Ureter (tissue), 1 donor: ENCODE results near the gene WWC2. TPM values are rescaled to one million over a fixed set of nuclear protein-coding genes. Genes with fewer than 3 reads are reported as not detected.
"Not testable (repeated sequence)": the region's sequence is repeated elsewhere in the genome, so short reads cannot be mapped to it uniquely, and the experiment has no call there.

Source experiments
- DNase-seq: peaks from one replicate; pipeline ENCODE4 v3.0.0-alpha.2; 2020; ENCODE audit warnings: low spot score
- total RNA-seq: library from RNA; stranded (reverse); gene quantifications from one replicate; pipeline ENCODE4 v1.2.4, GENCODE V29; 2023
- donor health status: DM: yes; HTN: yes; CAD: no.

Gene WWC2
- total RNA-seq, 1 donor from 2014 or later, result 32.2 TPM

- no peak for DNase-seq
Observed at GRCh38 chr4:183172881-183173280, 73.8 kb downstream of the WWC2 start.

- no peak for DNase-seq
Observed at GRCh38 chr4:183173580-183174526, 74.8 kb downstream of the WWC2 start.

- no peak for DNase-seq
Observed at GRCh38 chr4:183175631-183176232, 76.7 kb downstream of the WWC2 start.

- no peak for DNase-seq
Observed at GRCh38 chr4:183177001-183177400, 77.9 kb downstream of the WWC2 start.

GRCh38 chr4:183178201-183178600 lies 79.1 kb downstream of the WWC2 start:
- no peak for DNase-seq

GRCh38 chr4:183180096-183180495 lies 81.0 kb downstream of the WWC2 start:
- DNase-seq, result no peak

- DNase-seq, result no peak
Observed at GRCh38 chr4:183180621-183181020, 81.6 kb downstream of the WWC2 start.

GRCh38 chr4:183181081-183181480 lies 82.0 kb downstream of the WWC2 start:
- DNase-seq, result no peak

GRCh38 chr4:183182873-183183725 lies 84.0 kb downstream of the WWC2 start:
- DNase-seq, result no peak

GRCh38 chr4:183183906-183184535 lies 85.0 kb downstream of the WWC2 start:
- DNase-seq, result no peak

- no peak for DNase-seq
Observed at GRCh38 chr4:183185018-183185417, 86.0 kb downstream of the WWC2 start.

- DNase-seq, result no peak
Observed at GRCh38 chr4:183185559-183185958, 86.5 kb downstream of the WWC2 start.

GRCh38 chr4:183186813-183187212 lies 87.8 kb downstream of the WWC2 start:
- DNase-seq, result no peak

- no peak for DNase-seq
Observed at GRCh38 chr4:183190900-183191527, 92.0 kb downstream of the WWC2 start.

- no peak for DNase-seq
Observed at GRCh38 chr4:183191630-183192029, 92.6 kb downstream of the WWC2 start.

- DNase-seq, result no peak
Observed at GRCh38 chr4:183192571-183192970, 93.5 kb downstream of the WWC2 start.

GRCh38 chr4:183193730-183194338 lies 94.8 kb downstream of the WWC2 start:
- not testable (repeated sequence) for DNase-seq

GRCh38 chr4:183195534-183195933 lies 96.5 kb downstream of the WWC2 start:
- DNase-seq, result no peak

GRCh38 chr4:183197140-183197539 lies 98.1 kb downstream of the WWC2 start:
- no peak for DNase-seq

- DNase-seq, result peak; percentile 47
Observed at GRCh38 chr4:183200453-183200852, 101.4 kb downstream of the WWC2 start.

- peak; percentile 49 for DNase-seq
Observed at GRCh38 chr4:183201331-183201730, 102.3 kb downstream of the WWC2 start.
